ENCODE results near the gene TCF4.

TCF4 gene

DNA sequence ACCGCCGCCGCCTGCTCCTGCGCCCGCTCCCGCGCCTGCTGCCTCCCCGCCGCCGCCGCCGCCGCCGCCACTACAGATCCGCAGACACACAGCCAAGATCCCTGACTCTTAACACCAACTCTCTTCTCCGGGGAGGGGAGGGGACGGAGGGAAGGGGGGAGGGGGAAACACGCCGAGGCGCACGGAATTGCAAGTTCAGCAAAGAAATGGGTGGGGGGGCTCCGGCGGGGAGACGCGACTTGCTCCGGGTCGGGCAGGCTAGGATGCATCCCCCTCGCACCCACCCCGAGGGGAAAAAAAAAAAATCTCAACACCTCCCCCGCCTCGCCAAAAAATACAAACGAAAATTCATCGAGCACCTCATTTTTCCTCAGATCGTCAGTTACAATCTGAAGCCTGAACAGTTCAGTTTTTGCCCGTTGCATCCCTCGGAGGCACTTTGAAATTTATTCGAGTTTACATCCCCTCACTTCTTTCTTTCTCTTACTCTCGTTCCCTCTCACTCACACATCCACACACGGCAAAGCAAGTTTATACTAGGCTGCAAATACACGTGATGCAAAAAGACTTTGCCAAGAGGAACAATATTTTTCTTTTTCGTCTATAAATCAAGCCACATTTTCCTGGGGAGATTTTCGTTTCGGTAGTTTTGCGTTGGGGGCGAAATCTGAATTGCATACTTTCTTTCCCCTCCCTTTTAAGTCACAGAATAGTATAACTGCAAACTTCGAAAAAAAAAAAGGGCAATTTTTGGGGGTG lies at the start of gene TCF4:
TSS of gene TCF4 (minus strand) at position 82 of the 759 bp plus-strand sequence. CDS start 1,076 bp downstream, outside the sequence.
- Histone ChIP-seq H3K9me3 (ENCODE audit: control insufficient read depth, insufficient read depth, low read length) (no peaks in the 10 kb centered on the region), H3K36me3 (ENCODE audit: control insufficient read depth, insufficient read depth, low read length) (no peaks in the 10 kb centered on the region), H3K4me1 (ENCODE audit: control insufficient read depth, insufficient read depth, low read length) (peaks cover 13% of the 10 kb centered on the region), H3K4me3 (ENCODE audit: low read depth, low read length) (peak within 1 kb of the TSS; percentile 91), H3K9ac (ENCODE audit: low read depth, low read length) (peak within 1 kb of the TSS; percentile 82), H3K27me3 (ENCODE audit: control insufficient read depth, insufficient read depth, low read length) (no peaks in the 10 kb centered on the region)

DNA sequence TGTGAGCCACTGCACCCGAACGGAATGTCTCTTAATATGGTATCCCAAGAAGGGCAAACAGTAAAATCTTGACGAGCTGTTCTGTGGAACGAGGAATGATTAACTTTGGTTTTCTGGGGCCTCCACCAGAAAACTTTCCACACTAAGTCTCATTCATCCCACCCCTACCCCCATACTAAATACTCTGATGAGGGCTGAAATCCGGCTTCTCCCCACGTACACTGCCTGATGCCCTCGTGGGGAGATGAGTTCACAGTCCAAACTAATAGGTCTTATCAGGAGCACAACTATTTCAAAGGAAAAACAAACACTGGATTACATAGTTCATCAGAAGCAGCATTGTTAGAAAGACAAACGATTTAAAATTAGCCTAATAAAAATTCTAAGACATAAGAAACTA lies 49.2 kb upstream of the TCF4 start:
- Histone ChIP-seq H3K36me3 (ENCODE audit: control insufficient read depth, insufficient read depth, low read length) (no peaks in the 10 kb centered on the region), H3K27me3 (ENCODE audit: control insufficient read depth, insufficient read depth, low read length) (no peaks in the 10 kb centered on the region), H3K9me3 (ENCODE audit: control insufficient read depth, insufficient read depth, low read length) (no peaks in the 10 kb centered on the region), H3K4me3 (ENCODE audit: low read depth, low read length) (no peak overlapping the region), H3K9ac (ENCODE audit: low read depth, low read length) (no peak overlapping the region), H3K4me1 (ENCODE audit: control insufficient read depth, insufficient read depth, low read length) (no peaks in the 10 kb centered on the region)

DNA sequence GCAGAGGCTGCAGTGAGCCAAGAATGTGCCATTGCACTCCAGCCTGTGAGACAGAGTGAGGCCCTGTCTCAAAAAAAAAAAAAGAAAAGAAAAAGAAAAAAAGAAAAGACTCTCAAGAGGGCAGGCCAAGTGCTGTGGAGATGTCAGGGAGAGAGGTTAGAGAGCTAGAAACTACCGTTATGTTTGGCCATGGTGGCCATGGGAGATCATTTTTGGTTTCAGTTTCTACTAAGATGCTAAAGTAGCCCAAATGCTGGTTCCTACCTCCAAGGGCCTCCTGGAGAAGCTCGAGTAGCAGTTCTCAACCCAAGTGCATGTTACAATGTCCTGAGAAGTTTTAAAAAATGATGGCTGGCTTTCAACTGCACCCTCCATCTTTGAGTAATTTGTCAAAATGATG lies 47.4 kb upstream of the TCF4 start:
- Histone ChIP-seq H3K36me3 (ENCODE audit: control insufficient read depth, insufficient read depth, low read length) (no peaks in the 10 kb centered on the region), H3K9ac (ENCODE audit: low read depth, low read length) (no peak overlapping the region), H3K9me3 (ENCODE audit: control insufficient read depth, insufficient read depth, low read length) (no peaks in the 10 kb centered on the region), H3K4me3 (ENCODE audit: low read depth, low read length) (no peak overlapping the region), H3K4me1 (ENCODE audit: control insufficient read depth, insufficient read depth, low read length) (no peaks in the 10 kb centered on the region), H3K27me3 (ENCODE audit: control insufficient read depth, insufficient read depth, low read length) (no peaks in the 10 kb centered on the region)

DNA sequence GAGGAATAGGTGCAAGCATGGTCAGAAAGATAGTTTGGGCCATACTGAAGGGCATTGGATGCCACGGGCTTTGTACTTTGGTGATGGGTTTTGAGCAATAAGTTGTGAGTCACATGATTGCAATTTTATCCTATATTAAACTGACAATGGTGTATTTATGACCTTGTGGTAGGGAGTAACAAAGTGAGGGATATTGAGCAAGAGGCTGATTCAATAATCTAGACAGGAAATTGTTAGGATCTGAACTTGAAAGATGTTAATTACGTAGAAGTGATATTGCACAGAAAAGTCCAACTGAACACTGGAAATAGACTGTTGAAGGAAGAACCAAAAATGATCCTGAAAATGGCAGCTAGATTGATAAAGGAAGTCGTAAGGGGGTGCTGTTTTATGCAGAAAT lies 46.6 kb upstream of the TCF4 start:
- no peaks in the 10 kb centered on the region for H3K36me3 ChIP-seq (ENCODE audit: control insufficient read depth, insufficient read depth, low read length)
- H3K9ac ChIP-seq (ENCODE audit: low read depth, low read length): no peak overlapping the region
- no peak overlapping the region for H3K4me3 ChIP-seq (ENCODE audit: low read depth, low read length)
- H3K4me1 ChIP-seq (ENCODE audit: control insufficient read depth, insufficient read depth, low read length): no peaks in the 10 kb centered on the region
- no peaks in the 10 kb centered on the region for H3K9me3 ChIP-seq (ENCODE audit: control insufficient read depth, insufficient read depth, low read length)
- H3K27me3 ChIP-seq (ENCODE audit: control insufficient read depth, insufficient read depth, low read length): no peaks in the 10 kb centered on the region

DNA sequence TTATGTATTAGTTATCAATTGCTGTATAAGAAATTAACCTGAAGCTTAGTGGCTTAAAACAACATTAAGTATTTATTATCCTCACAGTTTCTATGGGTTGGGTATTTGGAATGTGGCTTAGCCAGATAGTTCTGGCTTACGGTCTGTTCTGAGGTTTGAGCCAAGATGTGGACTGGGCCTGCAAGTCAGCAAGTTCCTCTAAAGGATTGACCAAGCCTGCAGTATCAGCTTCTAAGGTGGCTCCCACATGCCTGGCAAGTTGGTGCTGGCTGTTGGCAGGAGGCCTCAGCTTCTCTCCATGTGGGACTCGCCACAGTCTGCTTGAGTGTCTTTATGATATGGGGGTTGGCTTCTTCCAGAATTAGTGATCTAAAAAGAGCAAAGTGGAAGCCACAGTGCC lies 45.0 kb upstream of the TCF4 start:
- Histone ChIP-seq H3K4me1 (ENCODE audit: control insufficient read depth, insufficient read depth, low read length) (no peaks in the 10 kb centered on the region), H3K9me3 (ENCODE audit: control insufficient read depth, insufficient read depth, low read length) (no peaks in the 10 kb centered on the region), H3K27me3 (ENCODE audit: control insufficient read depth, insufficient read depth, low read length) (no peaks in the 10 kb centered on the region), H3K36me3 (ENCODE audit: control insufficient read depth, insufficient read depth, low read length) (no peaks in the 10 kb centered on the region), H3K4me3 (ENCODE audit: low read depth, low read length) (no peak overlapping the region), H3K9ac (ENCODE audit: low read depth, low read length) (no peak overlapping the region)

DNA sequence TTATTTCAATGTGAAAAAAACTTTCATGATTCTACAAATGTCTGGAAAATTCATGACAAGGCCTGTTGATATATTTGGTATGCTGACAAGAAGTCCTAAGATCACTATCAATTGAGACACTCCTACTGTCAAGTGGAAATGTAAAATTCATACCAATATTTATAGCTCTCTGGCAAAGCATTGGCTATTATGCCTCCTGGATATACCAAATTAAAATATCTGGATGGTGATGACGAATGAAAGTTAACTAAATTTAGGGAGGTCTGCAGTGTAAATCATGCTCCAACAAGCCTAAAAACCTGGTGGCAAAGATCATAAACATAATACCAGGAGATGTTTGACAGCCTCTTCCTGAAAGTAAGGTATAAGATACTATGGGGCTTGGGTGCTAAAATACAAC lies 41.1 kb upstream of the TCF4 start:
- Histone ChIP-seq H3K27me3 (ENCODE audit: control insufficient read depth, insufficient read depth, low read length) (no peaks in the 10 kb centered on the region), H3K9ac (ENCODE audit: low read depth, low read length) (no peak overlapping the region), H3K36me3 (ENCODE audit: control insufficient read depth, insufficient read depth, low read length) (no peaks in the 10 kb centered on the region), H3K4me3 (ENCODE audit: low read depth, low read length) (no peak overlapping the region), H3K9me3 (ENCODE audit: control insufficient read depth, insufficient read depth, low read length) (no peaks in the 10 kb centered on the region), H3K4me1 (ENCODE audit: control insufficient read depth, insufficient read depth, low read length) (no peaks in the 10 kb centered on the region)

DNA sequence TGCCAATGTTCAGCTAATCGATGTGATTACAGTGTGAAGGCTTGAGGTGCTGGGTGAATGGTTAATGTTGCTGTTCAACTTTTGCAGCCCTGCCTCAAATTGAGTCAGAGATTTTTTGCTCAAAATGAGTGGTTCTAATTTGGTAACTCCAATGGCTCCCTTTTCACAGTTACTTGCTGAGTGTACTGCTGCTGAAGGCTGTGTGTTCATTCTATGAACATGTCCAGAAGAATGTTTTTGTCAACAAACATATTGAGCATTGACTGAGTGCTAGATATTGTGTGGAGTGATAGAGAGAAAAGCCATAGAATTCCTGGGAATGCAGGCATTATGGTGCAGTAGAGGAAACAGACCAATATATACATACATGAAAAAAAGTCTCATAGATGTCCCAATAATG lies 39.0 kb upstream of the TCF4 start:
- no peaks in the 10 kb centered on the region for H3K4me1 ChIP-seq (ENCODE audit: control insufficient read depth, insufficient read depth, low read length)
- no peaks in the 10 kb centered on the region for H3K27me3 ChIP-seq (ENCODE audit: control insufficient read depth, insufficient read depth, low read length)
- H3K9me3 ChIP-seq (ENCODE audit: control insufficient read depth, insufficient read depth, low read length): no peaks in the 10 kb centered on the region
- H3K9ac ChIP-seq (ENCODE audit: low read depth, low read length): no peak overlapping the region
- no peaks in the 10 kb centered on the region for H3K36me3 ChIP-seq (ENCODE audit: control insufficient read depth, insufficient read depth, low read length)
- H3K4me3 ChIP-seq (ENCODE audit: low read depth, low read length): no peak overlapping the region

DNA sequence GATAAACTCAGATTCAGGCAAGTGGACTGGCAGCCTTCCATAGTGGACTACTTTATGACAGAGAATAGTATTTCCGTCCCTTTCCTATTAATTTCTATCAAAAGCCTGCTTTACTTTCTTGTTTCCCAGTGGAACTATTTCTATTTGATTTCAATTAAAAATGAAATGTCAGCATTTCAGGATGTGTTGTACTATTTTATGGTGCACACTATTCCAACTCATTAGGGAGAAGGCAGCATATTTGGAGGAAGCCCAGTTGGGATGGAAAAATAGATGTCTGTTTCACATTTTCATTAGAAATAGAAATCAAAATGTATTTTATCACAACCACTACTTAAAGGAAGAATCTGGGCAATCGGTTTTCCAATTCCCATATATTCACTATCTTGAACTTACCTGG lies 37.9 kb upstream of the TCF4 start:
- Histone ChIP-seq H3K9me3 (ENCODE audit: control insufficient read depth, insufficient read depth, low read length) (no peaks in the 10 kb centered on the region), H3K4me3 (ENCODE audit: low read depth, low read length) (no peak overlapping the region), H3K9ac (ENCODE audit: low read depth, low read length) (no peak overlapping the region), H3K36me3 (ENCODE audit: control insufficient read depth, insufficient read depth, low read length) (no peaks in the 10 kb centered on the region), H3K27me3 (ENCODE audit: control insufficient read depth, insufficient read depth, low read length) (no peaks in the 10 kb centered on the region), H3K4me1 (ENCODE audit: control insufficient read depth, insufficient read depth, low read length) (no peaks in the 10 kb centered on the region)

DNA sequence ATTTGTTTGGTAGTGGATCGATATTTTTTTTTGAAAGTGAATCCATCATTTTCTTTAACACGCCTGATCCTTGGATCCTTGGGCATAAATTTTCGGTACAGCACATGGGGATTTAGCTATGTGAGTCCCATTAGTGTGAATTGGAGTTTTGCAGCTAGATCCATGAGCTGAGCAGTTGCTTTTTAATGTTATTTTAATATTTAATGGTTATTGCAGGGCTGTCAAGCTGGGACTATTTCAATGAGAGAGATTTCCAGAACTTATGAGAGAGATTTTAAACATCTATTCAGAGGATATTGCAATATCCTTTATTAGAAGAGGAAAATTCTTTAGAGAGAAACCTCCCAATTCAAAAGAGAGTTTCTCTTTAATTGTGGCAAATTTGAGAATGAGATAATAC lies 35.6 kb upstream of the TCF4 start:
- no peaks in the 10 kb centered on the region for H3K9me3 ChIP-seq (ENCODE audit: control insufficient read depth, insufficient read depth, low read length)
- H3K36me3 ChIP-seq (ENCODE audit: control insufficient read depth, insufficient read depth, low read length): no peaks in the 10 kb centered on the region
- no peak overlapping the region for H3K4me3 ChIP-seq (ENCODE audit: low read depth, low read length)
- no peaks in the 10 kb centered on the region for H3K4me1 ChIP-seq (ENCODE audit: control insufficient read depth, insufficient read depth, low read length)
- no peaks in the 10 kb centered on the region for H3K27me3 ChIP-seq (ENCODE audit: control insufficient read depth, insufficient read depth, low read length)
- H3K9ac ChIP-seq (ENCODE audit: low read depth, low read length): no peak overlapping the region

DNA sequence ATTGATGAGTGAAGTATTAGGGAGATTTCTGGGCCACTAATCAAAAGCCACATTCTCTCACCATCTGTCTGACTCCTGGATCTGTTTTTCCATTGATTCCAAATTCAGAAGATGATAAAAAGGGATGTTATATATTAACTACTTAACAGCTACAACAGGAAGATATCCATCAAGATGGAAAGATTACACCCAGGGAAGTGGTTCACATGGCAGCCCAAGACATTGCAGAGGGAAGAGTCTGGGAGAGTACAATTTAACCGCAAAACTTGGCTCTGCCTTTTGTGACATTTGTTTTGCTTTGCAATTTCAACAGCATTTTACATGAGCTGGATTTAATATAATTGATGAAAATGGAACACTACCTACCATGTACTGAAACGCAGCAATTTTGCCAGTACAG lies 22.5 kb upstream of the TCF4 start:
- H3K4me1 ChIP-seq (ENCODE audit: control insufficient read depth, insufficient read depth, low read length): no peaks in the 10 kb centered on the region
- no peaks in the 10 kb centered on the region for H3K9me3 ChIP-seq (ENCODE audit: control insufficient read depth, insufficient read depth, low read length)
- no peak overlapping the region for H3K4me3 ChIP-seq (ENCODE audit: low read depth, low read length)
- no peak overlapping the region for H3K9ac ChIP-seq (ENCODE audit: low read depth, low read length)
- H3K27me3 ChIP-seq (ENCODE audit: control insufficient read depth, insufficient read depth, low read length): no peaks in the 10 kb centered on the region
- H3K36me3 ChIP-seq (ENCODE audit: control insufficient read depth, insufficient read depth, low read length): no peaks in the 10 kb centered on the region

DNA sequence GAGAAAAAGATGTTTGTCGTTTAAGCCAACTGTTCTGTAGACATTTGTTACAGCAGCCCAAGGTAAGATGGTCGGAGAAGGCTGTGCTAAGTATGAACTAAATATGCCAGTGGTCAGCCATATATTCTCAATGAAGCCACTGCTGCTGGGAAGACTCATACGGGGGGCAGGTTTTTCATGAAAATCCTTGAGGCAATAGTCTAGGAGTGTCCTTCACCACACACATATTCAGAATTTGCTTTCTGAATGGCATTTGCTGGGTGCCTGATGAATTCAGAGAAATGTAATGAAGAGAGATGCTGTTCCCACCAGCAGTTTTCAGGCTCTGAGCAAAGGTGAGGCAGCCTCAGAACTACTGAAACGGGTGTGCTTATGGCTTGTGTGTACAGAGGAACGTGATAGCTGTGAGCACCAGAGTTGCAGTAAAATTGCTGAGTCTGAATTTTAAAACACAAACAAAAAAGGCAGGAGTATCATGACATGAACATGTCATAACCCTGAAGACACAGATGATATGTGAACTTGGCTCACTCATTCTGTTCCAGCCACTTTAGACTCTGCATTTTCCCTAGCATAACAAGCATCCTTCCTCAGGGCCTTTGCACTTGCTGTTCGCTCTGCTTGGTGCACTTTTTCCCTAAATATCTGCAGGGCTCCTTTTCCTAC lies 21.3 kb upstream of the TCF4 start:
- Histone ChIP-seq H3K27me3 (ENCODE audit: control insufficient read depth, insufficient read depth, low read length) (no peaks in the 10 kb centered on the region), H3K9me3 (ENCODE audit: control insufficient read depth, insufficient read depth, low read length) (no peaks in the 10 kb centered on the region), H3K36me3 (ENCODE audit: control insufficient read depth, insufficient read depth, low read length) (no peaks in the 10 kb centered on the region), H3K9ac (ENCODE audit: low read depth, low read length) (no peak overlapping the region), H3K4me1 (ENCODE audit: control insufficient read depth, insufficient read depth, low read length) (no peaks in the 10 kb centered on the region), H3K4me3 (ENCODE audit: low read depth, low read length) (no peak overlapping the region)

DNA sequence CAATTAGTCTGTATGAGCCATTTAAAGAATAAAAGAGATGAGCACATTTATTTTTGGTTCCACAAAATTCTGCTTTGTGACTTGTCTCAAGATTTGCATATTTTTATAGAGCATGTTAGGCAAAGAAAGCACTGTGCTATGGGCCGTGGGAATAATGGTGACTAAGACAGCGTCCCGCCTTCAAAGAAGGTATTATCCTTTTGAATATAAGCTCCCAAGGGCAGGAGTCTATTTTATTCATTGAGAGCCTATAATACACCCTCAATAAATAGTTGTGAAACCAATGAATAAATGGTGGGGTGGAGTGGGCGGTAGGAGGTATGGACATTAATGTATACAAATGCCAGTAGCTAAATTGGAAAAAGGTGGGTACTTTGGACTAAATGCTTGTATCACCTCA lies 20.5 kb upstream of the TCF4 start:
- Histone ChIP-seq H3K27me3 (ENCODE audit: control insufficient read depth, insufficient read depth, low read length) (no peaks in the 10 kb centered on the region), H3K9ac (ENCODE audit: low read depth, low read length) (no peak overlapping the region), H3K9me3 (ENCODE audit: control insufficient read depth, insufficient read depth, low read length) (no peaks in the 10 kb centered on the region), H3K4me3 (ENCODE audit: low read depth, low read length) (no peak overlapping the region), H3K4me1 (ENCODE audit: control insufficient read depth, insufficient read depth, low read length) (no peaks in the 10 kb centered on the region), H3K36me3 (ENCODE audit: control insufficient read depth, insufficient read depth, low read length) (no peaks in the 10 kb centered on the region)

Measured in iPS-15b (cell line).